WTC11 (cell line): Measurements from ENCODE around the gene IQCE. TPM values are rescaled to one million over a fixed set of nuclear protein-coding genes. Genes with fewer than 3 reads are reported as not detected.

Experiments used
- ATAC-seq: fragments of 200-7000 bp; cut with Tn5 transposase; 2 replicates; pipeline ENCODE4 v1.10.0; 2021; ENCODE audit warnings: mild to moderate bottlenecking, moderate library complexity
- CTCF ChIA-PET: fragments of 300-600 bp; sonication (Branson Sonifier 250); formaldehyde crosslinking; loops from one replicate; lab custom pipeline; 2021; ENCODE audit warnings: antibody characterized with exemption; lab: Charles Lee
- POLR2A ChIA-PET: fragments of 350-600 bp; sonication (Branson Sonifier 250); formaldehyde crosslinking; loops from one replicate; lab custom pipeline; 2021; ENCODE audit warnings: antibody characterized with exemption; lab: Charles Lee
- DNase-seq: peaks from one replicate; pipeline ENCODE4 v3.0.0; 2021; ENCODE audit warnings: low spot score
- H3K27ac Mint-ChIP-seq: 2 replicates; pipeline ENCODE4 v1.8.0; 2021; ENCODE audit warnings: mixed read lengths
- H3K27me3 Mint-ChIP-seq: 2 replicates; pipeline ENCODE4 v1.8.0; 2021; ENCODE audit warnings: low read depth, mild to moderate bottlenecking, moderate library complexity, mixed read lengths
- H3K36me3 Mint-ChIP-seq: 2 replicates; pipeline ENCODE4 v1.8.0; 2021; ENCODE audit warnings: mixed read lengths
- H3K4me1 Mint-ChIP-seq: 2 replicates; pipeline ENCODE4 v1.8.0; 2022; ENCODE audit warnings: mixed read lengths
- H3K4me3 Mint-ChIP-seq: 2 replicates; pipeline ENCODE4 v1.8.0; 2021; ENCODE audit warnings: mild to moderate bottlenecking, moderate library complexity, mixed read lengths
- H3K9me3 Mint-ChIP-seq: 2 replicates; pipeline ENCODE4 v1.8.0; 2021; ENCODE audit warnings: mixed read lengths
- ATF6 ChIP-seq: sonication (generic); formaldehyde crosslinking; IDR thresholded peaks from 2 replicates; pipeline ENCODE4 v1.8.1; 2023; ENCODE audit warnings: mild to moderate bottlenecking, missing genetic modification reagents
- CBFB ChIP-seq: sonication (generic); formaldehyde crosslinking; IDR thresholded peaks from 2 replicates; pipeline ENCODE4 v1.8.1; 2022; ENCODE audit warnings: mild to moderate bottlenecking, low read depth, missing genetic modification reagents
- CREB1 ChIP-seq: sonication (generic); formaldehyde crosslinking; IDR thresholded peaks from 2 replicates; pipeline ENCODE4 v1.8.0; 2023; ENCODE audit warnings: mild to moderate bottlenecking, missing genetic modification reagents
- E2F1 ChIP-seq: sonication (generic); formaldehyde crosslinking; IDR thresholded peaks from 2 replicates; pipeline ENCODE4 v1.8.0; 2022; ENCODE audit warnings: mild to moderate bottlenecking, missing genetic modification reagents
- E2F5 ChIP-seq: sonication (generic); formaldehyde crosslinking; IDR thresholded peaks from 2 replicates; pipeline ENCODE4 v1.8.1; 2022; ENCODE audit warnings: mild to moderate bottlenecking, moderate library complexity, missing genetic modification reagents
- ELF4 ChIP-seq: sonication (generic); formaldehyde crosslinking; IDR thresholded peaks from 2 replicates; pipeline ENCODE4 v1.8.1; 2022; ENCODE audit warnings: low read depth, mild to moderate bottlenecking, moderate library complexity, missing genetic modification reagents
- ERG ChIP-seq: fragments of 250-450 bp; sonication (Bioruptor Pico); IDR thresholded peaks from 2 replicates; pipeline ENCODE4 v1.8.0; 2021; ENCODE audit warnings: mild to moderate bottlenecking
- ETV6 ChIP-seq: sonication (generic); formaldehyde crosslinking; IDR thresholded peaks from 2 replicates; pipeline ENCODE4 v1.8.1; 2022; ENCODE audit warnings: mild to moderate bottlenecking, missing genetic modification reagents
- FOXP1 ChIP-seq: sonication (generic); formaldehyde crosslinking; IDR thresholded peaks from 2 replicates; pipeline ENCODE4 v1.8.0; 2022; ENCODE audit warnings: missing genetic modification reagents, mild to moderate bottlenecking, moderate library complexity, borderline replicate concordance
- GABPB1 ChIP-seq: sonication (generic); formaldehyde crosslinking; IDR thresholded peaks from 2 replicates; pipeline ENCODE4 v1.8.1; 2023; ENCODE audit warnings: mild to moderate bottlenecking, missing genetic modification reagents
- HMGA2 ChIP-seq: fragments of 250-450 bp; sonication (Bioruptor Pico); IDR thresholded peaks from 2 replicates; pipeline ENCODE4 v1.4.0; 2021; ENCODE audit warnings: mild to moderate bottlenecking, moderate library complexity
- KAT7 ChIP-seq: sonication (generic); formaldehyde crosslinking; IDR thresholded peaks from 2 replicates; pipeline ENCODE4 v1.8.1; 2023; ENCODE audit warnings: missing genetic modification reagents, mild to moderate bottlenecking, borderline replicate concordance
- MLX ChIP-seq: sonication (generic); formaldehyde crosslinking; IDR thresholded peaks from 2 replicates; pipeline ENCODE4 v1.8.1; 2023; ENCODE audit warnings: mild to moderate bottlenecking, missing genetic modification reagents, moderate library complexity
- MYBL2 ChIP-seq: sonication (generic); formaldehyde crosslinking; IDR thresholded peaks from 2 replicates; pipeline ENCODE4 v1.8.1; 2023; ENCODE audit warnings: mild to moderate bottlenecking, moderate library complexity, missing genetic modification reagents
- RELA ChIP-seq: sonication (generic); formaldehyde crosslinking; IDR thresholded peaks from 2 replicates; pipeline ENCODE4 v1.8.1; 2022; ENCODE audit warnings: missing genetic modification reagents, mild to moderate bottlenecking, borderline replicate concordance
- TEAD1 ChIP-seq: sonication (generic); formaldehyde crosslinking; IDR thresholded peaks from 2 replicates; pipeline ENCODE4 v1.8.0; 2022; ENCODE audit warnings: mild to moderate bottlenecking, missing genetic modification reagents
- USF2 ChIP-seq: sonication (generic); formaldehyde crosslinking; IDR thresholded peaks from 2 replicates; pipeline ENCODE4 v1.8.1; 2023; ENCODE audit warnings: mild to moderate bottlenecking, missing genetic modification reagents, moderate library complexity
- ZBTB43 ChIP-seq: sonication (generic); formaldehyde crosslinking; IDR thresholded peaks from 2 replicates; pipeline ENCODE4 v1.8.1; 2023; ENCODE audit warnings: mild to moderate bottlenecking, missing genetic modification reagents
- ZNF121 ChIP-seq: sonication (generic); formaldehyde crosslinking; IDR thresholded peaks from 2 replicates; pipeline ENCODE4 v1.8.0; 2023; ENCODE audit warnings: missing genetic modification reagents
- ZNF263 ChIP-seq: sonication (generic); formaldehyde crosslinking; IDR thresholded peaks from 2 replicates; pipeline ENCODE4 v1.8.1; 2022; ENCODE audit warnings: low read depth, mild to moderate bottlenecking, moderate library complexity, missing genetic modification reagents
- ZNF317 ChIP-seq: sonication (generic); formaldehyde crosslinking; IDR thresholded peaks from 2 replicates; pipeline ENCODE4 v1.8.1; 2023; ENCODE audit warnings: low read depth, mild to moderate bottlenecking, moderate library complexity, missing genetic modification reagents, borderline replicate concordance
- ZNF416 ChIP-seq: fragments of 250-450 bp; sonication (Bioruptor Pico); IDR thresholded peaks from 2 replicates; pipeline ENCODE4 v1.9.0; 2021; ENCODE audit warnings: mild to moderate bottlenecking, inconsistent platforms
- total RNA-seq: library from RNA; stranded (reverse); gene quantifications from 3 replicates; pipeline ENCODE4 v1.2.3, GENCODE V29; 2021

The IQCE gene
- total RNA-seq, 1 experiment from 2014 or later, result 4.4 TPM

- H3K4me3 Mint-ChIP-seq, result peak overlapping the region; percentile 64
- ATAC-seq (no peak), DNase-seq (no peak)
- H3K36me3 Mint-ChIP-seq, result no peaks in the 10 kb centered on the region
- H3K9me3 Mint-ChIP-seq, result no peaks in the 10 kb centered on the region
- H3K27me3 Mint-ChIP-seq, result peaks cover 24% of the 10 kb centered on the region
- H3K4me1 Mint-ChIP-seq, result peaks cover 45% of the 10 kb centered on the region
- no peak for TF ChIP-seq ZNF263
- no peak for TF ChIP-seq MLX (CRISPR knock-in tag)
- no peak for TF ChIP-seq CBFB (CRISPR knock-in tag)
- TF ChIP-seq RELA (CRISPR knock-in tag), result no peak
- TF ChIP-seq E2F5 (CRISPR knock-in tag), result 0 out of 2 replicates have a peak, but pooled peaks have one; percentile 40
- TF ChIP-seq FOXP1 (CRISPR knock-in tag), result 0 out of 2 replicates have a peak, but pooled peaks have one; percentile 27
- no peak for TF ChIP-seq GABPB1 (CRISPR knock-in tag)
- TF ChIP-seq E2F1, result 0 out of 2 replicates have a peak, but pooled peaks have one; percentile 18
- TF ChIP-seq ATF6 (CRISPR knock-in tag), result no peak
- TF ChIP-seq TEAD1 (CRISPR knock-in tag), result no peak
- ChIA-PET POLR2A (interaction anchor here (1.0 kb wide), 1 partner anchor 50 kb away, joined by 3 read pairs; no protein-coding TSS in a partner anchor), CTCF (interaction anchor here (1.1 to 2.9 kb wide), 2 partner anchors 19 to 49 kb away, joined by 4 to 15 read pairs; no protein-coding TSS in a partner anchor)
- no peak overlapping the region for H3K27ac Mint-ChIP-seq
Measured at GRCh38 chr7:2518737-2519118, 40.1 kb upstream of the IQCE start.

- Mint-ChIP-seq H3K4me1 (peaks cover 45% of the 10 kb centered on the region), H3K4me3 (peak within 1 kb of the TSS; percentile 85), H3K36me3 (no peaks in the 10 kb centered on the region), H3K27me3 (peaks cover 24% of the 10 kb centered on the region), H3K9me3 (no peaks in the 10 kb centered on the region), H3K27ac (no peak within 1 kb of the TSS)
- DNase-seq (peak; percentile 81), ATAC-seq (peak; percentile 75)
- CTCF ChIA-PET, result interaction anchor here (1.1 to 2.9 kb wide), 2 partner anchors 19 to 50 kb away, joined by 4 to 15 read pairs; no protein-coding TSS in a partner anchor
- POLR2A ChIA-PET, result interaction anchor here (1.0 kb wide), 1 partner anchor 51 kb away, joined by 3 read pairs; no protein-coding TSS in a partner anchor
- TF ChIP-seq ZNF317 (CRISPR knock-in tag), result no peak
- TF ChIP-seq ERG (CRISPR knock-in tag), result no peak
- TF ChIP-seq KAT7 (CRISPR knock-in tag), result no peak; the same call in 1 of the 2 replicates
- TF ChIP-seq ETV6, result peak; percentile 67; the same call in 1 of the 2 replicates
- TF ChIP-seq HMGA2, result no peak
- TF ChIP-seq ZNF416 (CRISPR knock-in tag), result no peak
- TF ChIP-seq MYBL2 (CRISPR knock-in tag), result peak; percentile 50; the same call in 1 of the 2 replicates
- no peak for TF ChIP-seq CREB1
- TF ChIP-seq E2F5 (CRISPR knock-in tag), result no peak; the same call in 1 of the 2 replicates
- TF ChIP-seq ZNF121 (CRISPR knock-in tag), result no peak
- TF ChIP-seq ELF4 (CRISPR knock-in tag), result no peak
- TF ChIP-seq E2F1, result no peak
- TF ChIP-seq USF2 (CRISPR knock-in tag), result peak; percentile 79
- TF ChIP-seq ZBTB43 (CRISPR knock-in tag), result no peak
Measured at GRCh38 chr7:2519119-2519930, 39.5 kb upstream of the IQCE start, which contains the start of gene LFNG. Gene LFNG (plus strand): TSS chr7:2519774. CDS start chr7:2519862, 88 bp downstream.
